CD14-positive monocyte (primary cell): Measurements from ENCODE around the gene IRAG1. TPM values are rescaled to one million over a fixed set of nuclear protein-coding genes. Genes with fewer than 3 reads are reported as not detected.

Experiments used
- DNase-seq, 3 donors: peaks; one replicate each; pipeline ENCODE4 v3.0.0-alpha.2; 2011 to 2022
- H2AFZ ChIP-seq: 2 replicates; pipeline ENCODE4 v1.6.0; 2012; ENCODE audit warnings: mild to moderate bottlenecking, low read depth, low read length, inconsistent platforms; ENCODE audit not compliant: insufficient read depth, poor library complexity, severe bottlenecking
- H3K27ac ChIP-seq, 2 donors: 1 replicate in 1 of 2; 2 replicates in 1 of 2; pipeline ENCODE4 v1.5.1; 2012 to 2013; ENCODE audit warnings: low read length in 2 of 2, control low read depth in 1 of 2, inconsistent platforms in 1 of 2, low read depth in 1 of 2, mild to moderate bottlenecking in 1 of 2
- H3K27me3 ChIP-seq, 2 donors: one replicate each; pipeline versions ENCODE4 v1.6.0 to v1.6.1; 2011 to 2013; ENCODE audit warnings: low read length in 2 of 2; ENCODE audit not compliant: control insufficient read depth in 2 of 2, insufficient read depth in 2 of 2
- H3K36me3 ChIP-seq, 2 donors: replicated peaks in 1 of 2; 1 replicate in 1 of 2; 2 replicates in 1 of 2; pipeline versions ENCODE4 v1.5.1 to v1.6.1; 2012 to 2013; ENCODE audit warnings: low read length in 2 of 2, control low read depth in 1 of 2, inconsistent platforms in 1 of 2, mild to moderate bottlenecking in 1 of 2; ENCODE audit not compliant: insufficient read depth in 2 of 2, control insufficient read depth in 1 of 2
- H3K4me1 ChIP-seq, 2 donors: 1 replicate in 1 of 2; 2 replicates in 1 of 2; pipeline versions ENCODE4 v1.5.1 to v1.6.1; 2012 to 2013; ENCODE audit warnings: low read length in 2 of 2, control low read depth in 1 of 2, inconsistent platforms in 1 of 2, mild to moderate bottlenecking in 1 of 2, moderate library complexity in 1 of 2; ENCODE audit not compliant: insufficient read depth in 2 of 2, control insufficient read depth in 1 of 2
- H3K4me2 ChIP-seq: replicated peaks from 2 replicates; pipeline ENCODE3; 2012; ENCODE audit warnings: low read length, moderate library complexity, mild to moderate bottlenecking; ENCODE audit not compliant: poor library complexity, severe bottlenecking; ENCODE audit errors: extremely low read depth
- H3K4me3 ChIP-seq, 3 experiments: fragments of 200-600 bp in 1 of 3; sonication (generic) in 1 of 3; replicated peaks in 1 of 3; 1 replicate in 2 of 3; 2 replicates in 1 of 3; pipeline ENCODE4 v1.5.1; 2011 to 2013; ENCODE audit warnings: low read length in 3 of 3, mild to moderate bottlenecking in 3 of 3, control low read depth in 2 of 3, low read depth in 2 of 3, inconsistent platforms in 1 of 3, moderate library complexity in 1 of 3
- H3K79me2 ChIP-seq: 2 replicates; pipeline ENCODE4 v1.6.0; 2012; ENCODE audit warnings: mild to moderate bottlenecking, control low read depth, inconsistent platforms, low read length, moderate library complexity; ENCODE audit not compliant: insufficient read depth
- H3K9ac ChIP-seq: 2 replicates; pipeline ENCODE4 v1.6.0; 2017; ENCODE audit warnings: low read length, mild to moderate bottlenecking; ENCODE audit not compliant: insufficient read depth, poor library complexity, severe bottlenecking
- H3K9me3 ChIP-seq, 2 donors: replicated peaks in 1 of 2; 1 replicate in 1 of 2; 2 replicates in 1 of 2; pipeline versions ENCODE4 v1.5.1 to v1.6.1; 2012 to 2013; ENCODE audit warnings: low read length in 2 of 2, control low read depth in 1 of 2; ENCODE audit not compliant: control insufficient read depth in 1 of 2, insufficient read depth in 1 of 2
- H4K20me1 ChIP-seq: 2 replicates; pipeline ENCODE4 v1.6.0; 2012; ENCODE audit warnings: mild to moderate bottlenecking, low read length, control low read depth, moderate library complexity; ENCODE audit not compliant: insufficient read depth
- H3K27ac Mint-ChIP-seq, 7 donors: one replicate each; pipeline ENCODE4 v1.8.0; 2020; ENCODE audit warnings: mild to moderate bottlenecking in 7 of 7, mixed read lengths in 7 of 7, moderate library complexity in 6 of 7, inconsistent platforms in 2 of 7
- H3K27me3 Mint-ChIP-seq, 3 donors: one replicate each; pipeline ENCODE4 v1.8.0; 2021 to 2022; ENCODE audit warnings: low read depth in 3 of 3, mild to moderate bottlenecking in 3 of 3, mixed read lengths in 3 of 3, moderate library complexity in 3 of 3, inconsistent platforms in 1 of 3
- H3K36me3 Mint-ChIP-seq, 2 donors: one replicate each; pipeline ENCODE4 v1.8.0; 2020; ENCODE audit warnings: mixed read lengths in 2 of 2, inconsistent platforms in 1 of 2, mild to moderate bottlenecking in 1 of 2
- H3K4me1 Mint-ChIP-seq: one replicate; pipeline ENCODE4 v1.8.0; 2020; ENCODE audit warnings: mild to moderate bottlenecking, mixed read lengths
- H3K4me3 Mint-ChIP-seq, 2 donors: one replicate each; pipeline ENCODE4 v1.8.0; 2020; ENCODE audit warnings: mild to moderate bottlenecking in 2 of 2, mixed read lengths in 2 of 2, moderate library complexity in 1 of 2
- H3K9me3 Mint-ChIP-seq, 7 donors: one replicate each; pipeline ENCODE4 v1.8.0; 2020 to 2022; ENCODE audit warnings: mixed read lengths in 7 of 7, mild to moderate bottlenecking in 6 of 7, moderate library complexity in 6 of 7, inconsistent platforms in 2 of 7
- WGBS: methylation state at CpG from one replicate; pipeline ENCODE4 v1.1.5; 2013; ENCODE audit warnings: missing lambda C conversion rate; ENCODE audit not compliant: insufficient coverage; 5-methylcytosine and 5-hydroxymethylcytosine counted together
- intact Hi-C, 2 donors: fragments of 100-400 bp; cut with micrococcal nuclease; formaldehyde crosslinking; loops; one replicate each; pipeline versions ENCODE4 v1.15.0 to v1.15.1; 2023
- polyA plus RNA-seq, 3 donors: library from polyadenylated mRNA; depleted of rRNA in 1 of 3; unstranded in 2 of 3; stranded (reverse) in 1 of 3; fragments of 300-500 nt in 2 of 3; fragments of >200 nt in 1 of 3; fragmentation: Illumina TruSeq in 2 of 3; gene quantifications; 1 replicate in 2 of 3; 2 replicates in 1 of 3; pipeline ENCODE4 v1.2.3, GENCODE V29; 2012 to 2021
- TF ChIP-seq, protein P1 (sequence below): fragments of 200-600 bp; IDR thresholded peaks from one replicate; pipeline ENCODE4 v1.8.0; 2022; ENCODE audit warnings: antibody characterized with exemption, mild to moderate bottlenecking

Gene IRAG1
- polyA plus RNA-seq, 3 donors: 3.0 to 4.9 (median 3.3) TPM

DNA sequence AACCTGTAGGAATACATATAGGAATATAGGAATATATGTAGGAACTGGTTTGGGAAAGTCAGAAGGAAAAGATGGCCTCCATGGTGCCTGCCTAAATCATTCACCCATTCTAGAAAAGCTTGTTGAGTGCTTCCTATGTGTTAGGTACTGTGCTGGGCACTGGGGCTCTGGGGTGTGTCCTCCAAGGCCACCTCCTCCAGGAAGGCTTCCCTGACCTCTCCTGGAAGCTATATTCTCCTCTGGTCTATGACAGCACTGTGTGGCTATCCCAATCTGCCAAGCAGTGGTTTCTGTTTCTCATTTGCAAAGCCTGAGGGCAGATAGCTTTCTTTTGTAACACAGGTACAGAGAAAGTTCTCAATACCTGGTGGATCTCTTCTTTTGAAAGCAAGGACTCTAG lies 30.2 kb downstream of the IRAG1 start:
- Histone ChIP-seq H3K27ac (no peak overlapping the region), H3K4me3 (no peak overlapping the region), H3K27me3 (no peaks in the 10 kb centered on the region), H3K9me3 (no peaks in the 10 kb centered on the region), H4K20me1 (no peaks in the 10 kb centered on the region), H2AFZ (no peak overlapping the region), H3K36me3 (no peaks in the 10 kb centered on the region), H3K79me2 (no peaks in the 10 kb centered on the region), H3K4me1 (peaks cover 17% of the 10 kb centered on the region in 2 donors), H3K9ac (no peak overlapping the region), H3K4me2 (no peak overlapping the region)
- Mint-ChIP-seq H3K4me3 (no peak overlapping the region), H3K27ac (no peak overlapping the region), H3K4me1 (peaks cover 27% of the 10 kb centered on the region), H3K9me3 (peaks cover 0 to 2% (median 0%) of the 10 kb centered on the region in 7 donors), H3K27me3 (peaks cover 4 to 7% (median 7%) of the 10 kb centered on the region in 3 donors), H3K36me3 (peaks cover 0 to 11% of the 10 kb centered on the region in 2 donors)
- TF ChIP-seq, protein P1, sequence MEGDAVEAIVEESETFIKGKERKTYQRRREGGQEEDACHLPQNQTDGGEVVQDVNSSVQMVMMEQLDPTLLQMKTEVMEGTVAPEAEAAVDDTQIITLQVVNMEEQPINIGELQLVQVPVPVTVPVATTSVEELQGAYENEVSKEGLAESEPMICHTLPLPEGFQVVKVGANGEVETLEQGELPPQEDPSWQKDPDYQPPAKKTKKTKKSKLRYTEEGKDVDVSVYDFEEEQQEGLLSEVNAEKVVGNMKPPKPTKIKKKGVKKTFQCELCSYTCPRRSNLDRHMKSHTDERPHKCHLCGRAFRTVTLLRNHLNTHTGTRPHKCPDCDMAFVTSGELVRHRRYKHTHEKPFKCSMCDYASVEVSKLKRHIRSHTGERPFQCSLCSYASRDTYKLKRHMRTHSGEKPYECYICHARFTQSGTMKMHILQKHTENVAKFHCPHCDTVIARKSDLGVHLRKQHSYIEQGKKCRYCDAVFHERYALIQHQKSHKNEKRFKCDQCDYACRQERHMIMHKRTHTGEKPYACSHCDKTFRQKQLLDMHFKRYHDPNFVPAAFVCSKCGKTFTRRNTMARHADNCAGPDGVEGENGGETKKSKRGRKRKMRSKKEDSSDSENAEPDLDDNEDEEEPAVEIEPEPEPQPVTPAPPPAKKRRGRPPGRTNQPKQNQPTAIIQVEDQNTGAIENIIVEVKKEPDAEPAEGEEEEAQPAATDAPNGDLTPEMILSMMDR: no peak
- no peak for DNase-seq
- intact Hi-C loops: no loop called here

DNA sequence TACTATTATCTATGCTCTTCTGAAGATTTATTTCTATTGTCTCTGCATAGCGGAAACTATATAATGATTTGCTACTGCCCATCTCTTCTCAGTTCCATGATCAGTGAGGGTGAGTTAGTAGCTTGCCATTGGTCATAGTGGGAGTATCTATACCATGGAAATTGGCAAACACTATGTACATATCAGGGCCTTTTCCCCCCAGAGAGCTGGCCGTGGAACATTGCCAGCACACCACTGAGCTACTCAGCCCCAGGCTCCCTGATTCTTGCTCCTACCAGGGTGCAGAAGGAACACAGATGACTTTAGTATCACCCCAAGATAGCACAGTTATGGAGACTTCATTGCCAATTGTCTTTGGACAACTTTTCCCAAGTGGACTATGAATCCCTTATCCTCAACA lies 33.2 kb downstream of the IRAG1 start:
- intact Hi-C loops: no loop called here
- no peak overlapping the region for H3K27ac ChIP-seq
- no peak overlapping the region for H3K4me3 ChIP-seq
- Mint-ChIP-seq H3K36me3 (peaks cover 0 to 11% of the 10 kb centered on the region in 2 donors), H3K4me3 (peak overlapping the region in 1 of 2 donors; percentile 2), H3K9me3 (peaks cover 0 to 2% (median 0%) of the 10 kb centered on the region in 7 donors), H3K4me1 (peaks cover 57% of the 10 kb centered on the region), H3K27me3 (peaks cover 6 to 7% (median 6%) of the 10 kb centered on the region in 3 donors), H3K27ac (peak overlapping the region in 2 of 7 donors; percentile 2 to 68)
- WGBS: 100% methylated on average over 1 of the region's 2 CpGs
- no peaks in the 10 kb centered on the region for H3K36me3 ChIP-seq
- no peak overlapping the region for H2AFZ ChIP-seq
- TF ChIP-seq, protein P1: no peak
- no peak overlapping the region for H3K4me2 ChIP-seq
- no peak overlapping the region for H3K9ac ChIP-seq
- no peaks in the 10 kb centered on the region for H3K27me3 ChIP-seq
- H3K79me2 ChIP-seq: no peaks in the 10 kb centered on the region
- peaks cover 44 to 48% of the 10 kb centered on the region in 2 donors for H3K4me1 ChIP-seq
- DNase-seq: no peak
- H4K20me1 ChIP-seq: no peaks in the 10 kb centered on the region
- no peaks in the 10 kb centered on the region for H3K9me3 ChIP-seq
